Measurements from ENCODE around the gene CD81. TPM values are rescaled to one million over a fixed set of nuclear protein-coding genes. Genes with fewer than 3 reads are reported as not detected.

Gene CD81
- total RNA-seq, 4 donors from 2014 or later = 498 to 652 (median 582) TPM

- Histone ChIP-seq H3K27ac (replicated peaks in 1 of 4) (no peak overlapping the region), H3K4me1 (peaks cover 25 to 32% (median 30%) of the 10 kb centered on the region in 4 donors), H3K9me3 (peaks cover 0 to 9% (median 0%) of the 10 kb centered on the region in 4 donors), H3K4me3 (peak overlapping the region; percentile 39 to 60 (median 43)), H3K36me3 (no peaks in the 10 kb centered on the region), H3K27me3 (peaks cover 0 to 93% (median 24%) of the 10 kb centered on the region in 4 donors)
- DNase-seq (ENCODE audit: extremely low spot score) = no peak
- intact Hi-C loops (cut with DNase I) = no loop called here
- 76% methylated on average over 15 of the region's 23 CpGs for WGBS
- no peak for TF ChIP-seq POLR2A (IDR thresholded peaks at IDR 0.05; ENCODE audit: low read depth)
Measured at GRCh38 chr11:2445746-2446551, 68.8 kb downstream of the CD81 start.

GRCh38 chr11:2446590-2447252 lies 69.6 kb downstream of the CD81 start:
- WGBS = 82% methylated on average over 10 of the region's 15 CpGs
- DNase-seq (ENCODE audit: extremely low spot score) = no peak
- no peaks in the 10 kb centered on the region for H3K36me3 ChIP-seq
- H3K27me3 ChIP-seq = peaks cover 0 to 93% (median 24%) of the 10 kb centered on the region in 4 donors
- peaks cover 0 to 9% (median 0%) of the 10 kb centered on the region in 4 donors for H3K9me3 ChIP-seq
- peaks cover 25 to 32% (median 30%) of the 10 kb centered on the region in 4 donors for H3K4me1 ChIP-seq
- no peak overlapping the region for H3K27ac ChIP-seq (replicated peaks in 1 of 4)
- TF ChIP-seq CTCF (IDR thresholded peaks at IDR 0.05) (no peak), POLR2A (IDR thresholded peaks at IDR 0.05; ENCODE audit: low read depth) (no peak), POLR2AphosphoS5 (IDR thresholded peaks at IDR 0.05) (no peak), EP300 (IDR thresholded peaks at IDR 0.05) (no peak)
- intact Hi-C loops (cut with DNase I) = no loop called here
- H3K4me3 ChIP-seq = peak overlapping the region in 2 of 4 donors; percentile 46 to 60

Small RNAs within 50 kb of the gene (small RNA-seq; reads per million reads assigned to genes)
- 0 reads per million in 3 donors for gene RF00019

Other genes starting within 250 kb of the CD81 start
- gene IGF2, start 237.9 kb upstream of the CD81 start, total RNA-seq = 10 to 100 TPM; 25.5 to 59.6 (median 33.0) TPM
- gene INS, start 216.1 kb upstream of the CD81 start, total RNA-seq = not detected
- 1 to 10 TPM in 1 of 4 donors, not detected in 3; 1.3 TPM for gene TH, start 205.5 kb upstream of the CD81 start, total RNA-seq
- under 1 TPM in 3 of 4 donors, not detected in 1; 0.32 to 0.83 (median 0.42) TPM for gene ASCL2, start 106.7 kb upstream of the CD81 start, total RNA-seq
- 1 to 10 TPM in 1 of 4 donors, under 1 TPM in 2, not detected in 1; 0.29 to 1.2 (median 0.83) TPM for gene C11orf21, start 75.4 kb upstream of the CD81 start, total RNA-seq
- gene TSPAN32, start 75.3 kb upstream of the CD81 start, total RNA-seq = 1 to 10 TPM in 2 of 4 donors, under 1 TPM in 1, not detected in 1; 0.52 to 3.5 (median 1.2) TPM
- 10 to 100 TPM; 46.9 to 76.9 (median 70.6) TPM for gene TSSC4, start 23.4 kb downstream of the CD81 start, total RNA-seq
- gene TRPM5, start 67.2 kb downstream of the CD81 start, total RNA-seq = not detected
- 1 to 10 TPM; 2.1 to 5.9 (median 4.3) TPM for gene KCNQ1, start 67.7 kb downstream of the CD81 start, total RNA-seq

Data from esophagus muscularis mucosa (tissue), 4 donors.